ENCODE results near the gene AGRN.
"Not testable (repeated sequence)": the region's sequence is repeated elsewhere in the genome, so short reads cannot be mapped to it uniquely, and the experiment has no call there.

The AGRN gene

DNA sequence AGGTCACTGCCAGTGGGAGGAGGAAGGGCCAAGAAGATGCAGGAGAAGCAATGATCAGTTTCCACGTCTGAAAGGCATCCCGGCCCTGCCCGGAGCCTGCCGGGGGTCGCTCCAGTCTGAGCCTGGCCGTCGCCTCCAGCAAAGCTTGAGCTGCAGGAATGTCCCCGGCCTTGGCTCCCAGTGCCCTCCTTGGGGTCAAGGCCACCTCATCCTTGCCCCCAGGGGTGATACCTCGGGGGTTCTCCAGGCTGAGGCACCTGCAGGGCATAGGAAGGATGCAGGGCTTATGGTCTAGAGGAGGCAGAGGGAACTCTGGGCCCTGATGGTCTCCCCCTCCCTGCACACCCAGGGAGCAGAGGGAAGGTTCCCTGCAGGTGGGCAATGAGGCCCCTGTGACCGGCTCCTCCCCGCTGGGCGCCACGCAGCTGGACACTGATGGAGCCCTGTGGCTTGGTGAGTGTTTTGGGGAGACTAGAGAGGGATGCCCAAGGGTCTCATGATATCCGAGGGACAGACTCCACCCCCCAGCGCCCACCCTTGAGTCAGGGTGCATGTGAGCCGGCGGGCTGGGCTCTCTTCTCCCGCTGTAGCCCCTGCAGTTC is 34.3 kb downstream of the AGRN start:
- DNase-seq, result no peak

DNA sequence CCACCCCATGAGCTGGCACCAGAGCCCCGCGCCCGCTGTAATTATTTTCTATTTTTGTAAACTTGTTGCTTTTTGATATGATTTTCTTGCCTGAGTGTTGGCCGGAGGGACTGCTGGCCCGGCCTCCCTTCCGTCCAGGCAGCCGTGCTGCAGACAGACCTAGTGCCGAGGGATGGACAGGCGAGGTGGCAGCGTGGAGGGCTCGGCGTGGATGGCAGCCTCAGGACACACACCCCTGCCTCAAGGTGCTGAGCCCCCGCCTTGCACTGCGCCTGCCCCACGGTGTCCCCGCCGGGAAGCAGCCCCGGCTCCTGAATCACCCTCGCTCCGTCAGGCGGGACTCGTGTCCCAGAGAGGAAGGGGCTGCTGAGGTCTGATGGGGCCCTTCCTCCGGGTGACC is 35.1 kb downstream of the AGRN start:
- DNase-seq, result no peak

DNA sequence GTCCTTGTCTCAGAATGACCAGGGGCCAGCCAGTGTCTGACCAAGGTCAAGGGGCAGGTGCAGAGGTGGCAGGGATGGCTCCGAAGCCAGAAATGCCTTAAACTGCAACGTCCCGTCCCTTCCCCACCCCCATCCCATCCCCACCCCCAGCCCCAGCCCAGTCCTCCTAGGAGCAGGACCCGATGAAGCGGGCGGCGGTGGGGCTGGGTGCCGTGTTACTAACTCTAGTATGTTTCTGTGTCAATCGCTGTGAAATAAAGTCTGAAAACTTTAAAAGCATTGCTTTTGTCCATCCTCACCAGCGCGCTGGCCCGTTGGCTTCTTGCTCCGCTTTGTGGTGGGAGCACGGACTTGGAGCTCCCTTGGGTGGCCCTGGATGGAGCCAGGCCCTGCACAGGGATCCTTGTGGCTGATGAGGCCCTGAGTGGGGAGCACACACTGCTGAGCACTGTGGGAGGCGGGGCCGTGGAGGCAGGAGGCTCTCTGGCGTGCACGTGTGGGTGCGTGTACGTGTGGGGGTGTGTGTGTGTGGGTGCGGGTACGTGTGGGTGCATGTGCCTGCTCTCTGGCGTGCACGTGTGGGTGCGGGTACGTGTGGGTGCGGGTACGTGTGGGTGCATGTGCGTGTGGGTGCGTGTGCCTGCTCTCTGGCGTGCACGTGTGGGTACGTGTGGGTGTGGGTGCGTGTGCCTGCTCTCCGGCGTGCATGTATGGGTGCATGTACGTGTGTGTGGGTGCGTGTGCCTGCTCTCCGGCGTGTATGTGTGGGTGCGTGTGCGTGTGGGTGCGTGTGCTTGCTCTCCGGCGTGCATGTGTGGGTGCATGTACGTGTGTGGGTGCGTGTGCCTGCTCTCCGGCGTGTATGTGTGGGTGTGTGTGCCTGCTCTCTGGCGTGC is 36.2 kb downstream of the AGRN start:
- DNase-seq, result no peak

DNA sequence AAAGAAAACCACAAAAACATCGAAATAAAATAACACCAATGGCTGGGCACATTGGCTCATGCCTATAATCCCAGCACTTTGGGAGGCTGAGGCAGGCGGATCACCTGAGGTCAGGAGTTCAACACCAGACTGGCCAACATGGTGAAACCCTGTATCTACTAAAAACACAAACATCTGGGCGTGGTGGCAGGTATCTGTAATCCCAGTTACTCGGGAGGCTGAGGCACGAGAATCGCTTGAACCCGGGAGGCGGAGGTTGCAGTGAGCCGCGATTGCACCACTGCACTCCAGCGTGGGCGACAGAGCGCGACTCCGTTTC is 37.8 kb downstream of the AGRN start:
- not testable (repeated sequence) for DNase-seq

DNA sequence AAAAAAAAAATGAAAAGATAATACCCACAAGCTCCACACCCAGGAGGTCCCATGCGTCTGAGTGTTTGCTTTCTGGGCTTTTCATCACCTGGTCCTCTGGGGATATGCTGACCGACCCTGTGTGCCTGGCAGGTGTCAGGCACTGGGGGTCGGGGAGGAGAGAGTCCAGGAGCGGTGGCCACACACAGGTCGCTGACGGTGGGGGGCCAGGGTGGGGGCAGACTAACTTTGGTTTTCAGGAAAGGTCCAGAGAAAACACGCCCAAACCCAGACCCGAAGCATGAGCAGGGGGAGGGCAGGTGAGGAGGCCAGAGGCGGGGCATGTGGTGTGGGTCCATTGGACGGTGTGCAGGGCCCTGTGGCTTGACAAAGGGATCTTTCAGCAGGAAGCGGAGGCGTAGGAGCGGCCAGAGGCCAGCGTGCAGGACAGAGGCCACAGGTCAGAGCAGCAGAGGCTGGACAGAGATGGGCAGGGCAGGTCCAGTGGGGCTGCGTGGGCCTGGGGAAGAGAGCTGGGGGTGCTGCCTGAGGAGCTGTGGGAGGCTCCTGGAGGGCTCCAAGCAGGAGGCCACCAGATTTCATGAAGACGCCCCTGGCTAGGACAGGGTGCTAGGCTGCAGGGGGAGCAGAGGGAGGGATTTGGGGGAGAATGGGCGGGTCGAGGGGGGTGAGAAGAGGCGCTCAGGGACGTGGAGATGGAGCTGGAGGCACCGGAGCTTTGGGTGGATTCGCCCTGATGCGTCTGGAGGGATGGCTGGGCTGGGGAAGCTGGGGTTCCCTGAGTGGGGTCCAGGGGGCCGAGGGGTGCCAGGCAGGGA is 38.4 kb downstream of the AGRN start:
- DNase-seq, result no peak

DNA sequence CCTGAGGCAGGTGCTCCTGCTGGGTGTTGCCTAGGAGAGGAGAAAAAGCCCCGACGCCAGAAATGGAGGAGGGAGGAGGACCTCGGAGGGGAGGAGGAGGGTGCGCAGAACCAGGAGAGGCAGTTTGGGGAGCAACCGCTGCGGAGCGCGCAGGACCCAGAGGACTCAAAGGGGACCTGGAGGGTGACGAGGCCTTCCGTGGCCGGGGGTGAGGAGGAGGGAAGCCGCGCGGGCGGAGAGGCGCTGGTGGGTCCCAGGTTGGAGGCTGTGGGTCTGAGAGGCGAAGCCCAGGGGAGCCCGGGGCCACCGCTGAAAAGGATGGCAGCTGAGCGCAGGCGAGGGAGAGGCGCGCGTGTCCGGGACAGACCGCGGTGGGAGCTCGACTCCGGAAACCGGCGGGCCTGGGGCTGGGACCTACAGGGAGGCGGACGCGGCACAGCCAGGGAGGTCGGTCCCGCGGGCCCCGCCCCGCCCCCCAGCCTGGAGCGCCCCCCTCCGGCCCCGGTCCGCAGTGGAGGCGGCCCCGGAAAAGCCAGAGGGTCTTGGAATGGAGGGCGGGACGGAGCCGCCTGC is 39.1 kb downstream of the AGRN start:
- DNase-seq, result peak; percentile 51

DNA sequence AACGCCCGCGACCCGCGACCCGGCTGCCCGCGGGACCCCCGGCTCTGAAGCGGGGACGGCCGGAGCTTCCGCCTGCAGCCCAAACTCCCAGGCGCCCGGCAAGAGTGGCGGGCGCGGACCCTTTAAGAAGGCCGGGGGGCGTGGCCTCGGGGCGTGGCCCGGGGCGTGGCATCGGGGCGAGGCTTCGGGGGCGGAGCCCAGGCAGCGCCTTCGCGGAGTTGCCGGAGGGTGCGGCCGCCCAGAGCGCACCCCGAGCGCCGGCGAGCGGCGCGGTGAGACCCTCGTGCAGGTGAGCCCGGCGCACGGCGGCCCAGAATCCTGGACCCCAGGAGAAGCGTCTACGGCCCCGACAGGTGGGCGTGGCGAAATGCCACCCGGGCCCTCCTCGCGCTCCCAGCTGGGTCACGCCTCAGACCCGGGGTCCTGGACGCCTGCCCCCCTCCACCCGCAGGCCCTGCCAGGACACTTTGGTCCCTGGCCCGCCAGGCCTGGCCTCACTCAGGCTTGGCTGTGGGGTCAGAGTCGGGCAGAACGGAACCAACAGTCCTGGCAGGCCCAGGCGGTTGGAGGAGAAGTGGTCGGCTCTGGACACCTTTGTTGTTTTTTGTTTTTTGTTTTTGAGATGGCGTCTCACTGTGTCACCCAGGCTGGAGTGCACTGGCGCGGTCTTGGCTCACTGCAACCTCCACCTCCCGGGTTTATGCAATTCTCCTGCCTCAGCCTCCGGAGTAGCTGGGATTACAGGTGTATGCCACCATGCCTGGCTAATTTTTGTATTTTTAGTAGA is 39.8 kb downstream of the AGRN start:
- peak; percentile 77 for DNase-seq

DNA sequence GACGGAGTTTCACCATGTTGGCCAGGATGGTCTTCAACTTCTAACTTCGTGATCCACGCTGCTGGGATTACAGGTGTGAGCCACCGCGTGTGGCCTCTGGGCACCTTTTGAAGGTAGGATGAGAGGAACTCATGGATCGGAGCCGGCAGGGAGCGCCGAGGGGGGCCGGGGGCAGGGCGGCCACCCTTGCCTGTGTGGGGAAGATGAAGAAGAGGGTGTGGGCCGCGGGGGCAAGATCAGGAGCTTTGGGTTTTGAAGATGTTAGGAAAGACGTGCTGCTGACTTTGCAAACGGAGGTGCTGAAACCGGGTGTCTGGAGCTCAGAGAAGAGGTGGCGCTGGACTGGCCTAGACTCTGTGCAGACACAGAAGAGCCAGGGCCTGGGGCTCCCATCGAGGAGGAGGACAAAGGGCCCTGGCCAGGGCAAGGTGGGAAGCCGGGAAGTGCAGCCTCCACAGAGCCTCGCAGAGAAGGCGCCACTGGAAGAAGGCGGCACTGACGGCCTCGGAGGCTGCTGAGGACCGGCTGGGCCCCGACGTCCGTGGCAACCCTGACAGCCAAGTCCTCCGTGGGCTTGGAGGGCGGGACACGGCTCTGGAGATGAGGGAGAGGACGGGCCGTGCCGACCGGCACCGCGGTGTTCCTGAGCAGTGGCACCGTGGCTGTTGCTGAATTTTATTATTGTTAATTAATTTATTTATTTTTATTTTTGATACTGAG is 40.5 kb downstream of the AGRN start:
- DNase-seq, result no peak

DNA sequence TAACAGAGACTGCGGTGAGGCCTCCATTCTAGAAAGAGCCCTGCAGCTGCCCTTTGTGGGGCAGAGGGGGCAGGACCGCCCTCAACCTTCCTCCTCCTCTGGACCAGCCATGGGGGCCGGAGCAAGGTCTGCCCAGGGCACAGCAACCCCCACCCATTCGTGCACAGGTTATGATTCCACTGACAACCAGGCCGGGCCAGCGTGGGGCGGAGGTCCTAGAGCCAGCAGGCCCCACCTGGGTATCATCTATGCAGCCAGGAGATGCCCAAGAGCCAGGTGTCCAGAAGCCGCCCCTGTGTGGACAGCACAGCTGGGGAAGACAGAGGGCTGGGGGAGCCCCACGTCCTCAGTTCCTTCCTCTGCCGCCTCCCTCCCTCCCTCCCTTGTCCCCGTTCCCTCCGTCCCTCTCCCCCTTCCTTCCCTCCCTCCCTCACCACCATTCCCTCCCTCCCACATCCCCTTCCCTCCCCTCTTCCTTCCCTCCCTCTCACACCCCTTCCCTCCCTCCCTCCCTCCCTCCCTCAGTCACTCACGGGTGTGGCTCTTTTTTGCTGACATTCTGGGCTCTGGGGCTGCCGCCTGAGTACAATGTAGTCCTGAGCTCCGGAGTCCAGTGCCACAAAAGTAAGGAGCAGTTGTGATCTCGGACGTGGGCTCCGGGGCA is 41.9 kb downstream of the AGRN start:
- DNase-seq, result no peak

DNA sequence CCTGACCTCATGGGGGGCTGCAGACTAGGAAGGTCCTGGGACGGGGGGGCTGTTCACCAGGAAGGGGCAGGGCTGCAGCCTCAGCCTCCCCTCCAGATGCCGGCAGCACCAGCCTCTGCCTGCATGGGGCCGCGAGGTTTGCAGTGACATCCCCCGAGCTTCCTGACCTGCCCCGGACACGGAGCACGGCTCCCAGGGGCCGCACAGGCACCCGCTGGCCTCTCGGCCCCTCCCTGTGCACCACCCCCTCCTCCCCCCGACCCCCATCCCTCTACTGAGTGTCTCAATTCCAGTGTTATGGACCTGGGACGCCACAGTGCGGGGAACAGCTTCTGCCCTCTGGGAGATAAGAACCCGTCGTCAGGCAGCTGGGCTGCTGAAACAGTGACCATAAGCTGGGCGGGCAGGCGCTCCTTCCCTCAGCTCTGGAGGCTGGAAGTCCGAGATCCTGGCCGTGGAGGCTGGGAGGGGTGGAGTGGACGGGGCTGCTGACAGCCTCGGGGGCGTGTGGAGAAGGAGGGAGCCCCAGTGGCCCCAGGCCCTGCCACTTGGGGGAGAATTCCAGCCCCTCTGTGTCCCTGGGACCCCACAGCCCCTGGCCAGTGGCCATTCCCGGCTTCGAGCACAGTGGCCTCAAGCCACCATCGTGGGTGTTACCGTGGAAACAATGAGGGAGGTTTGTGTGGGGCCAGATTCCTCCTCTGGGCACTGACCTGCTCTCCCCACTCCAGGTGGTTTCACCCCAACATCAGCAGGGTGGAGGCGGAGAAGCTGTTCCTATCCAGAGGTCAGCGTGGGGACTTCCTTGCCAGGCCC is 42.6 kb downstream of the AGRN start:
- no peak for DNase-seq

DNA sequence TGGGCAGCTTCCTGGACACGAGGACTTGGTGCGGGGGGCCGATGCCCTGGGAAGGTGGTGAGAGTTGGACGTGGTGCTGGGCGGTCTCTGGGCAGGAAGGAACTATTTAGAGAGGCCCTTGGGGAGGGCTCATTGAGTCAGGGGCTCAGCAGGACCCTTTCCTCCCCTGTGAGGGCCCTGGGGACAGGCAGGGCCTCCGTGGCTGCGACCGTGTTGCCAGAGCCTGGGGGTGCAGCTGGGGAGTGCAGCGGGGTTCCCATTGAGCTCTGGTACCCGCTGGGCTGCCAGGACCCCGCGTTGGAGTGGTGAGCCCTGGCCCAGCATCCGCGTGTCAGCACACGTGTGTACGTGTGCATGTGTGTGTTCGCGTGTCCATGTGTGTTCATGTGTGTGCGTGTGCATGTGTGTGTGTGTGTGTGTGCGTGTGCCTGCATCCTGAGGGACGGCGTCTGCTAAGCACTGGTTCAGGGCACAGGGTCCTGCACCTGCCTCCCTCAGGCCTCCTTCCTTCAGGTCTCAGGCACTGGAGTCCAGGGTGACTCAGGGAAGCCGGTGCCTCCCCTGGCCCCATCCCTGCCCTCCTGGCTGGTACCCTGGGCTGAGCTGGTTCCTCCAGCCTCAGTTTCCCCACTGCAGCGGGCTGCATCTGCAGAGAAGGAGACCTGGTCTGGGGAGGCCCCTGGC is 43.5 kb downstream of the AGRN start:
- DNase-seq, result no peak

DNA sequence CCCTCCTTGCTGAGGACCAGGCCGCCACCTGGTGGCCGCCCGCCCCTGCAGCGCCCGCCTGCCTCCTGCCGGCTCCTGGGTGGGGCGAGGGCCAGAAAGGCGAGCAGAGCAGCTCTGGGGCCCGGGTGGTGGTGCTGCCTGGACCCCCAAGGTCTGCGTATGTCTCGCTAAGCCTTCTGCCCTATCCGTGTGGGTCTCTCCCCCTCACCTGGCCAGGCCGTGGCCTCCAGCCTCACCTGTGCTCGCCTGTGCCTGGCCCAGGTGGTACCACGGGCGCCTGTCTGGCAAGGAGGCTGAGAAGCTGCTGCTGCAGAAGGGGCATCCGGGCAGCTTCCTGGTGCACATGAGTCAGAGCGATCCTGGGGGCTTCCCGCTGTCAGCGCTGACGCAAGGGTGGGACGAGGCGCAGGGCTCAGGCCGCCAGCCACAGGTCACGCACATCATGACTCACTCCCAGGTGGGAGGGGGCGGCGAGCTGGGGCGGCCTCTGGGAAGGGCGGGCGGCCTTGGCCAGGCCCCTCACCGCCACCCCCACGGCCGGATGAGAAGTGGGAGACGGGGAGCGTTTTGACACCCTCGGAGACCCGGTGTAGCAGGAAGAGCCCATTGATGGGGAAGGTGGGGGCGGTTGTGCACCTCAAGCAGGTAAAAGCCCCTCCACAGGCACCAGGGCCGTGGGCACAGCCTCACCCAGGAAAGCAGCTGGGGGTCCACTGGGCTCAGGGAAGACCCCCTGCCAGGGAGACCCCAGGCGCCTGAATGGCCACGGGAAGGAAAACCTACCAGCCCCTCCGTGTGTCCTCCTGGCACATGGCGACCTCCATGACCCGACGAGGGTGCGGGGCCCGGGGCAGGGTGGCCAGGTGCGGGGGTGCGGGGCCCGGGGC is 44.3 kb downstream of the AGRN start:
- DNase-seq, result peak; percentile 85

DNA sequence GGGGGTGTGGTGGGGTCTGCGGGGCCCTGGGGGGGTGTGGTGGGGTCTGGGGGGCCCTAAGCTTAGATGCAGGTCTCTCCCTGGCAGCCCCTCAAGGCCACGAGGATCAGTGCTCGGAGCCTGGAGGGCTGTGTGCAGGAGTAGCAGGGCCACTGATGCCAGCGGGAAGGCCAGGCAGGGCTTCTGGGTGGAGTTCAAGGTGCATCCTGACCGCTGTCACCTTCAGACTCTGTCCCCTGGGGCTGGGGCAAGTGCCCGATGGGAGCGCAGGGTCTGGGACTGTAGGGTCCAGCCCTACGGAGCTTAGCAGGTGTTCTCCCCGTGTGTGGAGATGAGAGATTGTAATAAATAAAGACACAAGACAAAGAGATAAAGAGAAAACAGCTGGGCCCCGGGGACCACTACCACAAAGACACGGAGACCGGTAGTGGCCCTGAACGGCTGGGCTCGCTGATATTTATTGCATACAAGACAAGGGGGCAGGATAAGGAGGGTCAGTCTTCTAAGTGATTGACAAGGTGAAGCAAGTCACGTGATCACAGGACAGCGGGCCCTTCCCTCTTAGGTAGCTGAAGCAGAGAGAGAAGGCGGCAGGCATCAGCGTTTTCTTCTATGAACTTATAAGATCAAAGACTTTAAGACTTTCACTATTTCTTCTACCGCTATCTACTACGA is 45.5 kb downstream of the AGRN start:
- DNase-seq, result no peak

DNA sequence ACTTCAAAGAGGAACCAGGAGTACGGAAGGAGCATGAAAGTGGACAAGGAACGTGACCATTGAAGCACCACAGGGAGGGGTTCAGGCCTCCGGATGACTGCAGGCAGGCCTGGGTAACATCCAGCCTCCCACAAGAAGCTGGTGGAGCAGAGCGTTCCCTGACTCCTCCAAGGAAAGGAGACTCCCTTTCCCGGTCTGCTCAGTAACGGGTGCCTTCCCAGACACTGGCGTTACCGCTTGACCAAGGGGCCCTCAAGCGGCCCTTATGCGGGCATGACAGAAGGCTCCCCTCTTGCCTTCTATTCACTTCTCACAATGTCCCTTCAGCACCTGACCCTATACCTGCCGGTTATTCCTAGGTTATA is 46.0 kb downstream of the AGRN start:
- DNase-seq, result not testable (repeated sequence)

DNA sequence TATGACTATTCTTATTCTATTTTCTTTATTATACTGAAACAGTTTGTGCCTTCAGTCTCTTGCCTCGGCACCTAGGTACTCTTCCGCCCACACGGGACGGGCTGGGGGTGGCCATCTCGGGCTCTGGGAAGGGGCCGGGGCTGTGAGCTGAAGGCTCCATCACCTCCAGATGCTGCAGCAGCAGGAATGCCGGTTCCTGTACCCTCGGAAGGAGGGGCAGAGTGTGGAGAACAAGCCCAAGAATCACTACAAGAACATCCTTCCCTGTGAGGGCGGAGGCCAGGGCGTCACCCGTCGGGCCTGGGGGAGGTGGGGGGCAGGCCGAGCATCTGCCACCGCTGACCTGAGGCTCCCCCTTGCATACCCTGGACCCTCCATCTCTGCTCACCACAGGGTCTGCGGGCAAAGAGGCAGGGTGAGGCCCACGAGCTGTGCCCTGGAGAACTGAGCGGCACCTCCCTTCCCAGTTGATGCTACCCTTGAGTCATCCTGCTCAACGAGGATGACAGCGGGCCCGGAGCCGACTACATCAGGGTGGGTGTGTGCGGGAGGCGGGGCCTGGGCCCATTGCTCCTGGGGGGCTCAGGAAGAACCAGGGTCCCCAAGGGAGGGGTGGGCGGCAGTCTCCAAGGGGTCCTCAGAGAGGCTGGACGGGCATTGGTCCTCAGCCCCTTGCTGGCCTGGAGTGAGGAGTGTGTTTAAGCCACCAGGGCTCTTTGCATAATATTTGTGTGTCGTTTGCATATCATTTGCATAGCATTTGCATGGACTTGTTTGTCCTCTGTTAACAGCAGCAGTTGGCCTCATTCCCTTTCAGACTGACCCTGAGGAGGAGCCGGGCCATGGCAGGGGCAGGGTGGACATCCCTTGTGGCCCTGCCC is 46.7 kb downstream of the AGRN start:
- DNase-seq, result no peak

DNA sequence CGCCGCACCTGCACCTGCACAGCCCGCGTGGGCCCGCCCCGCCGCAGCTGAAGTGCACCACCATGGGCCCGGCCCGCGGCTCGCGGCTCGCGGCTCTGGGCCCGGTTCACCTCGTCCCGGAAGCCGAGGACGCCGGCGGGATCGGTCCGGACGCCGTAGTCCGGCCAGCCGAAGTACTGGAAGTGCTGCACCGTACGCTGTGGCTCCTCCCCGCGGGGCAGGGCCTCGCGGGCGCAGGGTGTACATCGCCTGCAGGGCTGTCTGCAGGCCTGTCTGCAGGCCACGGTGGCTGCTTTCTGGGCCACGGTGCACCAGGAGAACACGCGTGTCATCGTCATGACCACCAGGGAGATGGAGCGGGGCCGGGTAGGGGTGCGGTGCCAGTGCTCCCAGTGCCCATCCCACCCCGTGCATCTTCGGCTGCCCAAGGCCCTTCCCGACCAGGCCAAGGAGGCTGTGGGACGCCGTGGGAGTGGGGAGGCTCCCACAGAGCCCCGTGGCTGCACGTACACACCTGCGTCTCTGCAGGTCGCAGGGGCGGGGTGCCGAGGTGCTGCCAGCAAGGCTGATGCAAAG is 47.5 kb downstream of the AGRN start:
- no peak for DNase-seq
